Epidermal melanocyte (primary cell): ENCODE results near the gene ZMYND8.
A peak's percentile ranks its signal among the peaks of the same experiment; 100 is the strongest.
"Not testable (repeated sequence)": the region's sequence is repeated elsewhere in the genome, so short reads cannot be mapped to it uniquely, and the experiment has no call there.

Experiments
- DNase-seq: peaks from one replicate; pipeline ENCODE4 v3.0.0; 2011; ENCODE audit warnings: low spot score; ENCODE audit not compliant: insufficient read length

The ZMYND8 gene

DNA sequence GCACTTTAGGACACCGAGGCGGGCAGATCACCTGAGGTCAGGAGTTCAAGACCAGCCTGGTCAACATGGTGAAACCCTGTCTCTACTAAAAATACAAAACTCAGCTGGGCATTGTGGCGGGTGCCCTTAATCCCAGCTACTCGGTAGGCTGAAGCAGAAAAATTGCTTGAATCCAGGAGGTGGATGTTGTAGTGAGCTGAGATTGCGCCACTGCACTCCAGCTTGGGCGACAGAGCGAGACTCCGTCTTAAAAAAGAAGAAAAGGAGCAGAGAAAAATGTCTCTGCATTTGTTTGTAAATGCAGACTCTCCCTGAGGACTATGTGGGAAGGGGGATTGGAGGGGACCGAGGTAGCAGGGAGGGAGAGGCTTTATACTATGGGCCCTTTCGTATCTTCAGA, 149.9 kb downstream of the ZMYND8 start:
- not testable (repeated sequence) for DNase-seq

GRCh38 chr20:47205577-47206123, 150.8 kb downstream of the ZMYND8 start:
- DNase-seq, result peak; percentile 20

DNA sequence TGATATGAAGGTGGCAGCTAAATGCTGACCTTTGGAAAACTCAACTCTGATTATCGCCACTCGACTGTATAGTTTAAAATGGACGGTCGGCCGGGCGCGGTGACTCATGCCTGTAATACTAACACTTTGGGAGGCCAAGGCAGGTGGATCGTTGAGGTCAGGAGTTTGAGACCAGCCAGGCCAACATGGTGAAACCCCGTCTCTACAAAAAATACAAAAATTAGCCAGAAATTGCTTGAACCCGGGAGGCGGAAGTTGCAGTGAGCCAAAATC, 151.7 kb downstream of the ZMYND8 start:
- not testable (repeated sequence) for DNase-seq

DNA sequence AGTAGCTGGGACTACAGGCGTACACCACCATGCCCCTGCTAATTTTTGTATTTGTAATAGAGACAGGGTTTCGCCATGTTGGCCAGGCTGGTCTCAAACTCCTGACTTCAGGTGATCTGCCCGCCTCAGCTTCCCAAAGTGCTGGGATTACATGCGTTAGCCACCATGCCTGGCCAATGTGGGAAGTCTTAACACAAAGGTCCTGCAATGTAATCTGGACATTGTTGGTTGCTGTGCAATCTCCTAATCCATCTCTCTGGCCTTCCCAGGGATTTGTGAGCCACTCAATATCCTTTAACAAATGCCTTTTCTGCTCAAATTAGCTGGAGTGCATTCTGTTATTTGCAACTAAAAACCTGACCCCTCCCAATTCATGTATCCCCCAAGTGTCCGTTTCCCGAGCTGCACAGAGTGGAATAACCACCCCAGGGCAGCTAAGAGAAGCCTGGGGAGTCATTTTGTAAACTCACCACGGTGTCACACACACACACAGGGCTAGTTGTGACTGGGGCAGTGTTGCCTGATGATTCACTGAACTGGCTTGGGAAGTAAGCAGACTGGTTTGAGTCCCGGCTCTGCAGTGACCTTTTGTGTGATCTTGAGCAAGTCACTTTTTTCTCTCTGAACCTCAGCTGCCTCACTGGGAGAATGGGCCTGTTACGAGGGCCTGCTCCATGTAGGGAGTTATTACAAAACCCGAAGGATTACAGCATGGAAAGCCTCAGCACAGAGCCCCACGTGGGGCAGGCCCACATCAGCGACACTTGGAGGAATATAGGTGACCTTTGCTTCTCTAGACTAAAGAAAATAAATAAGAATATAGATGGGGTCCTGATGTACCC, 152.3 kb downstream of the ZMYND8 start:
- DNase-seq, result no peak

- DNase-seq, result no peak
These were observed 153.5 kb downstream of the ZMYND8 start for GRCh38 chr20:47202733-47203667.

GRCh38 chr20:47201074-47201730, 155.3 kb downstream of the ZMYND8 start:
- no peak for DNase-seq

- no peak for DNase-seq
These were observed 157.4 kb downstream of the ZMYND8 start for GRCh38 chr20:47198996-47199552.

GRCh38 chr20:47198254-47198671, 158.2 kb downstream of the ZMYND8 start:
- DNase-seq, result no peak

GRCh38 chr20:47196091-47197081, 160.1 kb downstream of the ZMYND8 start:
- no peak for DNase-seq

GRCh38 chr20:47195573-47195972, 160.9 kb downstream of the ZMYND8 start:
- no peak for DNase-seq

GRCh38 chr20:47191956-47192355, 164.5 kb downstream of the ZMYND8 start:
- no peak for DNase-seq

DNA sequence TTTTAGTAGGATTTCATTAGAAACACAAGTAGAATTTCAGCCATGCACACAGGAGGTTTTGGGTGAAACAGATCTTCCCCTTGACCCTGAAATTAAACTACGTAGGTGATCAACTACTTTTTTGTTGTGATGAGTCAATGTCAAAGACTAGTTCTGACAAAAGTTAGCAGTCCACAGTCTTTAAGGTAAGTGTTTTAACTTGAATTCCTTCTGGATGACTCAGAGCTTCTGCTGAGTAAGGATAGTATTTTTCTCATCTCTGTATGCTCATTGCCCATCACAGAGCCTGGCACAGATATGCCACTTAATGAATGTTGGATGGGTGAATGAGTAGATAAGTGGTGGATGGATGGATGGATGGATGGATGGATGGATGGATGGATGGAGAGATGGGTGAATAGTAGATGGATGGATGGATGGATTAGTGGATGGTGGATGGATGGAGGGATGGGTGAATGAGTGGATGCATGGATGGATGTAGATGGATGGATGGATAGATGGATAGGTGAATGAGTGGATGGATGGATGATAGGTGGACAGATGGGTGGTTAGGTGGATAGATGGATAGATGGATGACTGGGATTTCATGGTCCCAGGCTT, 165.3 kb downstream of the ZMYND8 start:
- no peak for DNase-seq

DNA sequence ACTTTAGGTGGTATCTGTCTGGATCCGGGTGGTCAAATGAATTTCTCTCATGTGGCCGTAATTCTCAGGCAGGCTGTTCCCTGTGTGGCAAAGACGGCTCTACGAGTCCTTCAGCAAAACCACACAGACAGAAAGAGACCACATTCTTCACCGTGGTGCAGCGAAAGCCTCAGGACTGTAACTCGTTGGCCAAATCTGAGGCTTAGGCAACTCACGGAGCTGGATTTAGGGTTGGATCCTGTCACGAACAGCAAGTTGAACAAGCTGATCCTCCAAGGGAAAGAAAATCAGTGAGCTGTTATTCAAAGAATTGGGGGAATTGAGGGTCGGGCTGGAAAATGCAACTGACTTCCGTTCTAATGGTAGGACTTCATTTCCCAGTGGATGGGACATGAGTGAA, 167.4 kb downstream of the ZMYND8 start:
- DNase-seq, result no peak

GRCh38 chr20:47188540-47188939, 168.0 kb downstream of the ZMYND8 start:
- no peak for DNase-seq

DNA sequence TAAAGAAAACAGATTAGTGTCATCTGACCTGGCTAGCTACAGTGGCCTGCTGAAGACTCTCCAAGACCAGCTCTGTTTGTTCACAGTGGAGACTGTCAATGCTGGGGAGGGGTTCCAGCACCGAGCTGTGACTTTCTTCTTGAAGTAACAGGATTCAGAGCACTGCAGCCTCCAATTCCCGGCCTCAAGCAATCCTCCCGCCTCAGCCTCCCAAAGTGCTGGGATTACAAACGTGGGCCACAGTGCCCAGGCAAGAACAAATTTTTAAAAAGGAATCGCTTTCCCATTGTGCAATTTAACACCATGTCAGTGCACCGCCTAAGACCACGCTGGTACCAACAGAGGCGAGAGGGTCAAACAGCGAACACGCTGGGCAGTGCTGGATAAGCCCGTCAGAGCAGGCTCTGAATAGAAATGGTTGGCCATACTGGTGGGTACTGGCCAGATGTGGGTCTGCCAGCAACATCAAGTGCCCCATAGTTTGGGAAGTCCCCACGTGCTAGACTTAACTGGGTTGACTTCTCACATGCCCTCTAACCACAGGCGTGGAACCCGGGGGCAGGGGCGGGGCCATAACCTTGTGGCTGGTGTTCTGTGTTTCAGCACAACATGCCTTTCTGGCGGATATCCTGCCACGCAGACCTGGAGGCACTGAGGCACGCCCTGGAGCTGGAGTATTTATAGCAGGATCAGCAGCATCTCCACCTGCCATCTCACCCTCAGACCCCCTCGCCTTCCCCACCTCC, 168.9 kb downstream of the ZMYND8 start:
- DNase-seq, result no peak

- no peak for DNase-seq
These were observed 173.1 kb downstream of the ZMYND8 start for GRCh38 chr20:47183367-47183766.

DNA sequence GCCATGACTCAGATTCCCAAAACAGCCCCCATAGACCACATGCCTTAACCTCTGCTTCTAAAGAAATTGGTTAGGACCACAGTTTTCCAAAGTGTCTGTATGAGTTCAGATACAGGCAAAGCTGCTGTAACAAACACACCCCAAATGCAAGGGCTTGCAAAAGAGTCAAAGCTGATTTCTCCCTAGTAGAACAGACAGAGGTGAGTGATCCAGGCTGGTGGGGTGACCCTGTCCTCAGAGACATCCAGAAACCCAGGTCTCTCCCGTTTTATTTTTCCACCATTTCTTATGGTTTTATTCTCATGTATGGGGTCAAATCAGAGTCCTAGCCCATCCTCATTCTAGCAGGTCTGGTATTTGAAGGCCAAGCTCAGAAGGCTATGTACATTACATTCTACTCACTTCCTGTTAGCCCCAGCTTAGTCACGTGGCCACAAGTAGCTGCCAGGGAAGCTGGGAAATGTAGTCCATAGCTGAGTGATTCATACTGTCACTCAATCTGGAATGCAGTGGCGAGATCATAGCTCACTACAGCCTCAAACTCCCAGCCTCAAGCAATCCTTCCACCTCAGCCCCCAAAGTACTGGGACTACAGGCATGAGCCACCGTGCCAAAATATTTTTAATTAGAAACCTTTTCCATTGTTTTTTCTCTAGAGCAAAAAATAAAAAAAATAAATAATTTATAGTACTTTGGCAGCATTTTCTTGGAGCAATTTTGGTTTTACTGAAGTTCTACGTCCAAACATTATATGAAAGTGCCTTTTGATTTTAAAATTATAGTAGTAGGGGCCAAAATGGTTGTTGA, 175.2 kb downstream of the ZMYND8 start:
- no peak for DNase-seq

DNA sequence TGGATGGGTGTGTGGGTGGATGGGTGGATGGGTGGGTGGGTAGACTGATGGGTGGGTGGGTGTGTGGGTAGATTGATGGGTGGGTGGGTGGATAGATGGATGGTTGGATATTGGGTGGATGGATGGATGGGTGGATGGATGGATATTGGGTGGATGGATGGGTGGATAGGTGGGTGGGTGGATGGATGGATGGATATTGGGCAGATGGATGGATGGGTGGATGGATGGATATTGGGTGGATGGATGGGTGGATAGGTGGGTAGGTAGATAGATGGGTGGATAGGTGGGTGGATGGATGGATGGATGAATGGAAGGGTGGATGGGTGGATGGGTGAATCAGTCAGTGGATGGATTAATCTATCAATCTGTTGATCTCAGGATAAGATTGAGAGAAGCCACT, 177.2 kb downstream of the ZMYND8 start:
- DNase-seq, result no peak
